OCI-M2 (cell line): ENCODE data around the gene KCTD21.
"Not testable (repeated sequence)": the region's sequence is repeated elsewhere in the genome, so short reads cannot be mapped to it uniquely, and the experiment has no call there.

Source experiments
- DNase-seq: peaks from one replicate; lab custom pipeline; 2025; ENCODE audit not compliant: unreplicated experiment; lab: John Stamatoyannopoulos, UW

Gene KCTD21, protein sequence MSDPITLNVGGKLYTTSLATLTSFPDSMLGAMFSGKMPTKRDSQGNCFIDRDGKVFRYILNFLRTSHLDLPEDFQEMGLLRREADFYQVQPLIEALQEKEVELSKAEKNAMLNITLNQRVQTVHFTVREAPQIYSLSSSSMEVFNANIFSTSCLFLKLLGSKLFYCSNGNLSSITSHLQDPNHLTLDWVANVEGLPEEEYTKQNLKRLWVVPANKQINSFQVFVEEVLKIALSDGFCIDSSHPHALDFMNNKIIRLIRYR

DNA sequence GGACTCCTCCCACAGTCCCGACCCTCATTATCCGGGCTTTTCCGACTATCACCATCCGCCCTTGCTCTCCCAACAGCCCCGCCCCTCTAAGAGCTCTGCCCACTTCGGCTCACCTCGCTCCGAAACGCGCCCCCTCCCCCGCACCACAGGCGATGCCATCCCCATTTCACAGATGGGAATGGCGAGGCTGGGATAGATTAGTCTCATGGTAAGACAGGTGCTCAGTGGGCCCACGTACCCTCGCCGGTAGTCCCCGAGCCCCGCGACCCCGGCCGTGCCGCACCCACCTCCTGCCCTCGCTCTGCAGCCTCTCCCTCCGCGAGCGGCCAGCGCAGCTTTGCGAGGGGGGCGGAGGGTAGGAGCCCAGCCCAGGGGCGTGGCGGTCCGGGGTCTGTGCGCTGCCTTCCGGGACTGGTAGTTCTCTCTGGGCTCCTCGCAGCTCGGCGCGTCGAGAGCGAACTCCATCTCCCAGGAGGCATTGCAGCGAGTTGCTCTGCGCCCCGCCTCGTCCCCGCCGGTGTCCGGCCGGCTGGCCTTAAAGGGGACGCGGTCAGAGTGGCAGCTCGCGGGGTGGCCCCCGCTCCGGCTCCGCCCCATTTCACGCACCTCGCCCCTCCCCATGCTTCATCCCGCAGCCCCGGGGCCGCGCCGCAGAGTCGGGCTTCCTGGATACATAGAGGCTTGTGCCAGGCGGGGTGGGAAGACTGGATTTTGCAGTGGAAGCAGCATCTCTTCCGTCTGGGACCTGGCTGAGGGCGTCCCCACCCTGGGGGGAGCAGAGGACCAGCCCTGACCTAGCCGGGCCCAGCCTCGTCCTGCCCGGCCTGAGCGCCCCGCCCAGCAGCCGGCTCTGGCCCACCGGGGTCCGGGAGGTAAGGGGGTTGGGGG, at the start of gene KCTD21, which contains the start of gene USP35:
Gene KCTD21 (minus strand): TSS at position 341 of the 888 bp plus-strand sequence. CDS start 14,072 bp downstream, outside the sequence.
Gene USP35 (plus strand): TSS at position 634 of the 888 bp plus-strand sequence. CDS start 7,327 bp downstream, outside the sequence.
- peak; percentile 50 for DNase-seq

GRCh38 chr11:78237293-78238046, 49.0 kb upstream of the KCTD21 start:
- no peak for DNase-seq

GRCh38 chr11:78234006-78234405, 45.6 kb upstream of the KCTD21 start:
- no peak for DNase-seq

- DNase-seq = not testable (repeated sequence)
Measured at GRCh38 chr11:78233046-78233445, 44.6 kb upstream of the KCTD21 start.

DNA sequence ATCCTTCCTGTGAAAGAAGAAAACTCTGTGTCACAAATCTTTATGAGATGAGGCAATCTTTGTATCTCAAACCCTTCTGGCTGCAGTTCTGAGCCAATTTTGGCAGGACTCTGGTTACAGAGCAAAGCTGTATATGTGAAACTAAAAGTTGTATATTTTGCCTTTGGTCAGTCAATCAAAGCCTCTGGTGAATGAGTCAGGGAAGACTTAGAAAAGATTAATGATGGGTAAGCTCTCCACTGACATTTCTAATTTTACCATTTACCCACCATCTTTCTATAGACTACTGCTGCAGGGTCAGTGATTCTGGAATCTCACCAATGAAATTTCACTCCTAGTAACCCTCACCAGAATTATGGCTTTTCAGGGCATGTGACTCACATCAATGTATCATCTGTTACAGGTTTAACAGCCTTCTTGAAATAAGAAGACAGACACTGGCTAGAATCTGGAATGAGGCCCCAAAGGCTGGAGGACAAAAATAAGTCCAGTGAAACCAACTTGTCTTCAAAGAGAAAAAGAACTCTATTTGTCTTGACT, 43.6 kb upstream of the KCTD21 start:
- DNase-seq = no peak

DNA sequence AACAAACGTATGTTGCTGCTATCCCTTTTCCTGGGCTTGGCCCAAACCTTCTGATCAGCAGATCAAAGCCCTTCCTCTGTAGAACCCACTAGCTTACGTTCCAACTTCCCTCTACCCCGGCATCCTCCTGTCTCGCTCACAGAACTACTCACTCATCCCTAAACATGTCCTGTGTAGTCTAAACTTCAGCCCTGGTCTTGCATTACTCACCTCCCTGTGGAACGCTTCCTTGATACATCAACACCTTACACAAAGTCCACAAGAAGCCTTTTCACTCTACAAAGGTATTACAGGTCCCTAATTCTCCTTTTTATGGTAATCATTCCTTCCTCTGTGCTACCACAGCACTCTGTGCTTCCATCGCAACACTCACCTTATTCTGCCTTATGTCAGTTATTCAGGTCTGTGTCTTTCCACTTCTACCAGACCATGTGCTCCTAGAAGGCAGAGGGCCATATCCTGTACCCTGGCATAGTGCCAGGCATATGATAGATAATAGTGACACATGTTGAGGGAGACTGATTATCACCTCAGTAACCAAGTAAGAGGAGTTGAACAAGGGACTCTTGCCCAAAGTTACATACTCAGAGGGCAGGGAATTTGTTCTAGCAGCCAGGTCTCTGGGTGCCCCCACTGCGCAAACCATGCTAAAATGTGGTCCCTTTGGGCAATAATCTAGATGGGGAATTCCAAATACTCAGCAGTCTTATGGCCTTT, 41.9 kb upstream of the KCTD21 start:
- no peak for DNase-seq

- DNase-seq = no peak
Measured at GRCh38 chr11:78229106-78229505, 40.7 kb upstream of the KCTD21 start.

DNA sequence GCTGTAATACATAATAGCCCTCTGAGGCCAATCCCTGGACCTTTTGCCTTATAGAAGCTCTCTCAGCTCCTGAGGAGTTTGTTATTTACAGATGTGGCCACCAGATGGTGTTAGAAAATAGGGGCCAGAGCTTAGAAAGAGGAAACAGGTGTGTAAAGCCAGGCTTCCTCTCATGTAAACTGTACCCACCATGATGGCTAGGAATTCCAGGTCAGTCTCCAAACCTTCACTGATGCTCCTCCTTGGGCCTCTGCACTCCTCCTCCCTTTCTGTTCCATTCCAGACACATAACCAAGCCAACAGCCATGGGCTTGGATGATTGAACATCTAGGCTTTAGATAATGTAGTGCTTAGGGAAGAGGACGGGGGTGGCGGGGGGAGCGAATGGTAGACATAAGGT, 40.0 kb upstream of the KCTD21 start:
- DNase-seq = no peak

DNA sequence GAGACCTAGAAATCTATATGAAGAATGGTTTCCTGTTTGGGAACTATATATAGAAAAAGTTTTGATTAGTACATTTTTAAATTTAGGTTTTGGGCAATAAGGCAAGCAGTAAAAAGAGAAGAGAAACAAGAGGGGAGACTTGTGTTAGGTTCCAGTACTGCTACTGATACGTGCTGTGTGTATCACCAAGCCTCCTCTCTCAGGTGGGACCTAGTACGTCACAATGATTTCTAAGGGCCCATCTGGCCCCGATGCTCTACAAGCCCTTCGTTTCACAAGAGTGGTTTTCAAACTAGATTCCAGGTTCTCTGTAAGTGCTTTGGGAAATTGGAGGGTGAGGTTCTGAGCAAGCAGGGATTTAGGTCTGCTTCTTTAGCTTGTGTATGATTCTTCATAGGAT, 39.5 kb upstream of the KCTD21 start:
- no peak for DNase-seq

DNA sequence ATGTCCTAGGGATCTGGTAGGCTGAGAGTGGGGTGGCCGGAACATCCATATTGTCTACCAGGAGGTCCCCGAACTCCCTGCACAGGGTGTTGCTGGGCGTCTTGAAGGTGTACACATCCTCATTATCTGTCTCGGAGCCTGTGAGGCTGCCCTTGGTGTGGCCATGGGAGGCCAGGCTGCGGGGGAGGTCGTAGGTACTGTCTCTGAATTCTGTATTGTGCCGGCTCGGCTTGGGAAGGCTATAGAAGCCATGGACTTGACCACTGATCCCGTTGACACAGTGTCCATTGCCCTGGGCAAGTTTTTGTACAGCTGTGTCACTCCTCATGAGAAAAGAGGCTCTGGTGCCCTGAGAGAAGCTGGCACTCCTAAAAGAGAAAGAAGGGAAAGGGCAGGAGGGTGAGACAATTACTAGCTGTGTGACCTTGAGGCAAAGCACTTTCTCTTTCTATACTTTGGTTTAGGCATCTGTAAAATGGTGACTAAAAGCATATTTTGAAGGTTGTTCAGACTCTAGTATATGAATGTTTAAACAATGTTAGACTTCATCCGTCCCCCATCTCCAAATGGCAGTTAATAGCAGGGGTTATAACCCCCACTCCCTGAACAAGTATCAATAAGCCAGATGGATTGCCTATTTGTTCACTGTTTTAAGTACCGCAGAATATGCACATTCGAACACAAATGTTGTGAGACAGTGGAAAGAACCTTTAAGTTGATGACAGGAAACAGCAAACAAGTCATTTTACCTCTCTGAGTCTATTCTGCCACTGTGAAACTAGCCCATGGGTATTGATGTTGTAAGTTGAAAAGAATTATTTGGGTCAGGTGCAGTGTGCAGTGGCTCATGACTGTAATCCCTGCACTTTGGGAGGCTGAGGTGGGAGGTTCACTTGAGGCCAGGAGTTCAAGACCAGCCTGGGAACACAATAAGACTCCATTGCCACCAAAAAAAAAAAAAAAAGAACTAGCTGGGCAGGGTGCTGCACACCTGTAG, 38.6 kb upstream of the KCTD21 start:
- DNase-seq = no peak

DNA sequence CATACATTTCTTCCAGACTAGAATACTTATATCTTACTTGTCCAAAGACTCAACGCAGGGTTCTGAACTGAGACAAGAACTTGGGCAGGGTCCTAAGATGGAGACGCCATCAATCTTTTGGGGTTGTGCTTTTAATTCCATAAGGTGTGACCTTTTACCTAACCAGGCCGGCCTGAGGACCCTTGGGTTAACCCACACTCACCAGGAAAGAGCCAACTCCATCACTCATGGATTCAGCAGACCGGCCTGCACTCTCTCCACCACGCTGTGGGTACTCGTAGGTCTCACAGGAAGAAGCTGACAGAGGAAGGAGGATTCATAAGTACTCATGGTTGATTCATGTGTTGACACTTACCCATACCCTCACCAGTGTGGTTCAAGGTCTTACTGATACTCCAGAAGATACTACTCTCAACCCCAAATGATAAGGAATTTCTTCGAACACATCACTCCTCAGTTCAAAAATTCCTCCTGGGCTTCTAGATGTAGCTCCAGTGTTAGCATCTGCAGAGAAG, 36.5 kb upstream of the KCTD21 start:
- no peak for DNase-seq

DNA sequence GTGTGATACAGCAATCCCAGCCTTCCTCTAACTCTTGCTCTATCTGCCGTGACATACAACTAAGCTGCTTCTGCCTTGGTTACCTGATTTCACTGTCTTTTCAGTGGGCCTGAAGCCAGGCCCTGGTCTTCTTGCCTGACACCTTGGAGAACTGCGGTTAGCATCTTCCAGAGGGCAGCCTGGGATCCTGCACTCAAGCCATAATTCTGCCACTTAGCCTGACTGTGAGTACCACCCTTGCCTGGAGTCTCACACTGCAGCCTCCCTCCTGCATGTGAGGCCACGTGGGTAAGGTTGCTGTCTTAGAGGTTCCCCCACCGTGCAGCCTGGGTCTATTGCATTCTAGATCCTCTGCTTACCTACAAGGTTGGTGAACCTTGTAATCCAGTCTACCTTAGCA, 36.1 kb upstream of the KCTD21 start:
- DNase-seq = no peak

DNA sequence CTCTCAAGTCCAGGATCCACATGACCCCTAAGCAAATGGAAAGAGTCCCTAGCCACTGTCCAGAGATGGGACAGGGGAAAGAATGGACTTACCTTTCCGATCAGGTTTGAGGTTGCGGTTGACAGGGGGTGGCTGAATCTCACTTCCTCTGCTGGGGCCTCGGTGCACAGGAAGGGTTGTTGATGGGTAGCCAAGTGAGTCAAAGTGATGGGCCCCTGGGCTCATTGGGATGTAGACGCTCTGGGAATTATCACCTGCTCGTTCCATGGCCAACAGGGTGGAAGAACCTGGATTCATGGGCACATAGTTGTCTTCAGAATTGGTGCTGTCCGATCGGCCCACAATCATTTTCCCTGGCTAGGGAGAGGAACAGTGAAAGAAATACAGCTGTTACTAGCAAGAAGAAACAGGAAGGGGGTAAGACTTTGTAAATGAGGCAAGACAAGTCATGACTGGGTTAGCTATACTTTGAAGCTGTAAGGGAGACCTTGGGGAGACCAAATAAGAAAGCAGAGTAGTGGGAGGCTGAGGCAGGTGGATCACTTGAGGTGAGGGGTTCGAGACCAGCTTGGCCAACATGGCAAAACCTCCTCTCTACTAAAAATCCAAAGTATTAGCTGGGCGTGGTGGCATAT, 35.0 kb upstream of the KCTD21 start:
- no peak for DNase-seq

GRCh38 chr11:78222726-78223125, 34.3 kb upstream of the KCTD21 start:
- DNase-seq = not testable (repeated sequence)

- no peak for DNase-seq
Measured at GRCh38 chr11:78221396-78222315, 33.2 kb upstream of the KCTD21 start.

GRCh38 chr11:78220218-78221157, 32.1 kb upstream of the KCTD21 start:
- no peak for DNase-seq
